Activated T-cell treated with anti-CD3 and anti-CD28 coated beads, Interleukin-2, amount 50 U/mL, for 48 hours (primary cell): Measurements from ENCODE around the gene MYH3.

Source experiments
- DNase-seq, 2 experiments: peaks; one replicate each; pipeline ENCODE4 v3.0.0-alpha.2; 2020

Gene MYH3

DNA sequence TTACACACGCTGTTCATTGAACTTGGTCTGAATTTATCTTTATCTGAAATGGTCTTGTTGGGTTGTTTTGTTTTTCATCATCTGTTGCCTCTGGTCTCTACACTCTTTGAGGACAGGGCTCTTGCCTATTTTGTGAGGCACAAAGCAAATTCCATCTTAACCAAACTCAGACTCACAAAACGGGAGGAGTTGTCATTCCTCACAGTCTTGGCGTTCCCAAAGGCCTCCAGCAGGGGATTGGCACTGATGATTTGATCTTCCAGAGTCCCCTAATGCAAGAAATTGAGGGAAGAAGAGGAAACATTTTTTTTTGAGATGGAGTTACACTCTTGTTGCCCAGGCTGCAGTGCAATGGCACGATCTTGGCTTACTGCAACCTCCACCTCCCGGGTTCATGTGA lies 8.7 kb downstream of the MYH3 start:
- DNase-seq = no peak

DNA sequence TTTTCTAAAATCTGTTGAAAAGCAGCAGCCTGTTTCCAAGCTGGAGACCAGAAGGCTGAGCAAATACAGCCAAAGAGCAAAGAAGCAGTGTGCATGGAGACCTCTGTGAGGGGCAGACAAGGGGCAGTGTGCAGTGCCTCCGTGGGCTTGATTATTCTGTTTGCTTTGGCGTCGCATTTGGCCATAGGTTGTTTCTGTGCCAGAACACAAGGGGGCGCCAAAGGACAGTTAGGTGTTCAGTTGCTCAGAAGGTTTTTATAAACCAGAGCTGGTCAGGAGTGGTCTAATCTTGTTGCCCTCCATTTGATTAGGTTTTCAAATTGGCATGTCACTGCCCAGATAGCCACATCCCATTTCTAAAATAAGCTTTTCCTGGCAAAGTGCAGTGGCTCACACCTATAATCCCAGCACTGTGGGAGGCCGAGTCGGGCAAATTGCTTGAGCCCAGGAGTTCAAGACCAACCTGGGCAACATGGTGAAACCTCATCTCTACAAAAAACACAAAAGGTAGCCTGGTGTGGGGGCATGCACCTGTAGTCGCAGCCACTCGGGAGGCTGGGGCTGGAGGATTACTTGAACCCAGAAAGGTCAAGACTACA lies 10.6 kb downstream of the MYH3 start:
- DNase-seq = peak; percentile 77 to 80

DNA sequence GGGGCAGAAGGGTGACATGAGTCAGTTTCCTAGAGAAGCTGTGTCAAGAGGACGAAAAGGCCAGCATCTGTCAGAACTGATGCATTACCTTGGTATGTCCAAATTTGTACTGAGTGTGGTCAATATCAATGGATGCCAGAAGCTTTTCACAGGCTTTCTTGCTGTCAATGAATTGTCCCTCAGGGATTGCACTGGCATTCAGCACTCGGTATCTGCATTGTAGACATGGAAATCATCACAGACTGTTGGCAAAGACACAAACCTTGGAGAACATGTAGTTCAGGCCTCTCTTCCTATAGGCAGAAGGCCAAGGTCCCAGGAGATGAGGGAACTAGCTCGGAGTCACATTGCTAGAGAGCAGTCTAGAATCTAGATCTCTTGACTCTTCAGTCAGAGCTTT lies 16.6 kb downstream of the MYH3 start:
- no peak for DNase-seq

DNA sequence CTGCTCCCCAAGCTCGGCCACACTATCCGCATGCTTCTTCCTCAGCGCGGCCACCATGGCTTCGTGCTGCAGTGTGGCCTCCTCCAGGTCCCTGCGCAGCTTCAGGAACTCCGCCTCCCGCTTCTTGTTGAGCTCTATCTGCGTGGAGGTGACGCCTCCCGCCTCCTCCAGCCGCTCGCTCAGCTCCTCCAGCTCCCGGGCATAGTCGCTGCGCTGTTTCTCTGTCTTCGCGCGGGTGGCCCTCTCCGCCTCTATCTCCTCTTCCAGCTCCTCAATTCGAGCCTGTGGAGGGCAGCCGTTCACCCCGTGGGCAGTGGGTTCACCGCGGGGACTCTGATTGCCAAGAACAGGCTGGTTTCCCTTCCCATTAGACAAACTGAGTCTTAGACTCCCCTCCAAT lies 19.0 kb downstream of the MYH3 start:
- DNase-seq = no peak

DNA sequence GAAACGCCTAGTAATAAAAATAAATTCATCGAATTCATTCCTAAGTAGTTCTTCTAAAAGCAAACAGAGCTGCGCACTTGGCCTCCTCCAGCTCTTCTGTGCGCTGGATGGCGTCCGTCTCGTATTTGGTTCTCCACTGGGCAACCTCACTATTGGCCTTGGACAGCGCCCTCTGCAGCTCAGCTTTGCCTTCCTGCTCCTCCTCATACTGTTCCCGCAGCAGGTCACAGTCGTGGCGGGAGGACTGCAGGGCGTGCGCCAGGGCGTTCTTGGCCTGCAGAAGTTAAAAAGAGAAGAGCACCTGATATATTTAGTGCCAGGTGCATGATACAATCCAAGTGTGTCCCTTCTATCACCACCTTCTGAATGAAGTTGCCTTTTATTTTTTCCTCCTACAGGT lies 21.8 kb downstream of the MYH3 start:
- no peak for DNase-seq

DNA sequence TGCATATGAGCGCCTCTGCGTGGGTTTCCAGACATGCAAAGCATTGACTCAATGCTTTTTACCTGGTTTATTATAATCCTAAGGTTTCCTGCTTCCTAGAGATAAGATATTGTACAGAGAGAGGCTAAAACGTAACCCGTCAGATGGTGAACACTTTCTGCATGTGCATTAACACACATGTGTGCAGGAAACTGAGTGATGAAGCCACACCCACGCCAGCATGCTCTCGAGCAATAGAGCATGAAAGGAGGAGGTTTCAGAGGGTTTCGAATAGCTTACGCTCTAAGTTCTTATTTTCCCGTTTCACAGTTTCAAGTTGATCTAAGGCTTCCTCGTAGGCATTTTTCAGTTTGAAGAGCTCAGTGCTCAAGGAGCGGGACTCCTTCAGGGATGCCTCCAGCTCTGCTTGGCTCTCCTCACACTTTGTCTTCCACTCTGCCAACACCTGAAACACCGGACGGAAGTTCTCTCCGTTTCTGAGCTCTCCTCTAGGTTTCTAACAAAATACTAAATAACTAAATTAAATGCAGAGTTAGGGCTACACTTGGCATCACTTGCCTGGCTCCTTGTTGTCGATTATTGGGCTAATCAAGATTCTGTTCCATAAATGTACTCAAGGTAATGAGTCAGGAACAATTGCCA lies 23.2 kb downstream of the MYH3 start:
- DNase-seq = no peak

DNA sequence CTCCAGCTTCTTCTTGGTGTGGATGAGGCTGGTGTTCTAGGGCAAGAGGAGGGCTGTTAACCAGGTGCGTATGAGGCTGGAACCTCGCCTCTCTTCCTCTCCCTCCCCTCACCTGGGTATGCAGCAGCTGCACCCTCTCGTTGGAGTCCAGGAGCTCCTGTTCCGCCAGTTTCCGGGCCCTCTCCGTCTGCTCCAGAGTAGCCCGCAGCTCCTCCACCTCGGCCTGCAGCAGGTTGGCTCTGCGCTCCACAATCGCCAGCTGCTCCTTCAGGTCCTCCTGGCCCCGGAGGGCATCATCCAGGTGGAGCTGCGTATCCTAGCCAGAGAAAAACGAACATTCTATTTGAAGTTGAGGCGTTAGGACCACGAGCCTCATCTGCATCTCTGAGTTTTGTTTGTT lies 25.4 kb downstream of the MYH3 start:
- DNase-seq = no peak

DNA sequence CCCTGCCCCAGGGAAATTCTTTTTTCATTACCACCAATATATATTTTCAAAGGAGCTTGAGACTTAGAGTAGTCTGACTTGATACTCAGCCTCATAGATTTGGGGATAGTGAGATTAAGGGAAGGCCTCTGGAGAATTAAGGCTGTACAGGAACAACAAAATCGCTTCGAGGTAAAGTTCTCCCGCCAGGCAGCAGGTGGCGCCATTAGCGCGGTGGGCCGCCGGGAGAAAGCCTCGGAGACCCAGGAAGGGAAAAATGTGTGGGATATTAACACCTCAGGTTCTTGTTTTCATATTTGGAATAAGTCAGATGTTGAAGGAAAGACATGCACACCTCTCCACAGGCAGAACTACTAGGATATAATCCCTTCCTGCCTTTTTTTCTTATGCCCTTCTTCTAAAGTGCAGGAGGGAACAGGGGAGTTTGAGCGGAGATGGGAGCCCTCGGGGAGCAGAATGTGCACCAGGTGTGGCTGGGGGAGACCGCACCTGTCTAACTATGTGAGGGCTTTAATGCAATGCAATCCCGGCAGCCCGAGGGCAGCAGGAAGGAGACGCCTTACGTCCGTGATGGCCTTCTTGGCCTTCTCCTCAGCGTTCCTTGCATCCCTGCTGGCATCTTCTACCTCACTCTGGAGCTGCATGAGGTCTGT lies 25.9 kb downstream of the MYH3 start:
- DNase-seq = peak; percentile 35 to 41

DNA sequence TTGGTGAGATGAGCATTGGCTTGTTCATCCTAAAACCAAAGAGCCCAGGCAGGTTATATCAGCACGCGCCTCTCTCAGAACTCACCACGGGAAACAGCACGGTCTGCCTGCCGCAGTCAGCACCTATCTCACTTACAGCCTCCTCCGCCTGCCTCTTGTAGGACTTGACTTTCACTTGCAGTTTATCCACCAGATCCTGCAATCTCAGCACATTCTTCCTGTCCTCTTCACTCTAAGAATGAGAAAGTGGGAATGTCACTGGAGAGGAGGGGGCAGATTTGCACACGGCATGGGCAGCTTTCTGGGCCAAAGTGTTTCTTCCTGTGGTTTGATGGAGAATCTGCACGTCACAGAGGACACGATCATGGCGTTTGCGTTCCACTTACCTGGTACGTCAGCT lies 27.4 kb downstream of the MYH3 start:
- DNase-seq = no peak

DNA sequence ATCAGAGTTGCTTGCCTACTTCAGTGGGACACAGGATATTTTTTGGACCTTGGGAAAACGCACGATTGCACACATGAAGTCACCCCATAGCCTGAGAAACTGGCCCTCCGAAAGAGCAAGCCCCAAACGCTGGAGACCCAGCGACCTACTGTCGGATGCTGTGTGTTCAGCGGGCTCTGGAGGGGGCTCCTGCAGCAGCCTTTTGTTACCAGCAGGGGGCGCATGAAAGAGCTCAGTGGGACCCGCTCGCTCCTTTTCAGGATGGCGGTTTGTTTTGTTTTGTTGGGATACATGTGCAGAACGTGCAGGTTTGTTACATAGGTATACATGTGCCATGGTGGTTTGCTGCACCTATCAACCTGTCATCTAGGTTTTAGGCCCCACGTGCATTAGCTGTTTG lies 28.4 kb downstream of the MYH3 start:
- peak in 1 of 2 experiments; percentile 32 for DNase-seq

DNA sequence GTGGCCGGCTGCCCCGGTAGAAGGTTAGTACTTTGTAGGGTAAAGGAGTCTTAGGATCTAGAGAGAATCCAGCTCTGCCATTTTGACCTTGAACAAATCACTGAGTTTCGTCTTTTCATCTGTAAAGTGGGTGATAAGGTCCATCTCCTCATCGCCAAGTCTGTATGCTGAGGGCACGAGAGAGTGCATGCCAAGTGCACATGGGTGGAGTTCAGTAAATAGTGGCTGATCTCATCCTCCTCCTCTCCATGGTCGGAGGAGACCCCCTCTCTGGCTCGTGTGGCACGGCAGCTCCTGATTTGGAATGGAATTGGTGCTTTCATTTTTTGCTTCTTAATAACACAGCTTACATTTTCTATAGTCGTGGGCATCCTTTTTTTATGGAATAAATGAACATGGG lies 30.7 kb downstream of the MYH3 start:
- no peak for DNase-seq

DNA sequence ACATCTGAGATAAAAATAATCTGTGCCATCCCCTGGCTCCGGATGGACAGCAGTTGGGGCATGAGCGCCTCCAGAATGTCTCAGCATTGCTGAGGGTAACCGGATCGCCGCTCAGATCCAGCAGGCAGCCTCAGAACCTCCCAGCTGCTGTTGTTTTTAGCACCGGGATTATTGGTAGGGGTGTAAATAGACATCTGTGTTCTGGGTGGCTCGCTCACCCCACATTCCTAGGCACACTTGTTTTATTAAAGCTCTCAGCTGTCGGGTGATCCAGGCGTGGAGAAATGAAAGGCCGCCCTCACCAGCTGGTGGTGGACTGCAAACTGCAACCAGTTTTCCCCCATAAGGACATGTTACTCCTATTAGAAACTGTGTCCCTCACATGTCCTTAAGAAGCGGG lies 32.1 kb downstream of the MYH3 start:
- no peak for DNase-seq

DNA sequence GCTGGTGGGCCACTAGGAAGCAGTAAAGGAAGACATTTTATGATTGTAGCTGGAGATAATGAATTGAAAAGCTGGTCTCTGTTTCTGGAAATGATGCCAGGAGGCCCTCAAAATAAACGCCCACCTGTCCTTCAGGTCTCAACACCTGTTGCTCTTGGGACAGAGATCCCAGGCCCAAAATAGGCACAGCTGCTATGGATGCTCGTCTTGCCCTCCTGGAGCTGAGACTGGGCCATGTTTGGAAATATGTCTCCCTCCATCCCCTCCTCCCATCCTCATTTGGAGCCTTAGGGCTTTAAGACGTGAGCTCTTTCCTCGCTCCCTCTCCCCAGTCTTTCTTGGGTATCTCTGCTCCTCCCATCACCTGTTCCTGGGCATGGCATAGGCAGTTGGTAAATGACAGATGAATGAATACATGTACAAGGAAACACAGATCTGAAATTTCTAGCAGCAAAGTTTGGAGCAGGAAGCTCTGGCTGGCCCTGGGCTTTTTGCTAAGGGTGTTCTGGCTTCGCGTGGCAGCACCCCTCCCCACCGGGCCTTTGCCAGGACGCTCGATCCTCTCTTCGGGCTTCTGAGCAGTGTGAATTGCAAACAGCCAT lies 33.3 kb downstream of the MYH3 start:
- DNase-seq = no peak

DNA sequence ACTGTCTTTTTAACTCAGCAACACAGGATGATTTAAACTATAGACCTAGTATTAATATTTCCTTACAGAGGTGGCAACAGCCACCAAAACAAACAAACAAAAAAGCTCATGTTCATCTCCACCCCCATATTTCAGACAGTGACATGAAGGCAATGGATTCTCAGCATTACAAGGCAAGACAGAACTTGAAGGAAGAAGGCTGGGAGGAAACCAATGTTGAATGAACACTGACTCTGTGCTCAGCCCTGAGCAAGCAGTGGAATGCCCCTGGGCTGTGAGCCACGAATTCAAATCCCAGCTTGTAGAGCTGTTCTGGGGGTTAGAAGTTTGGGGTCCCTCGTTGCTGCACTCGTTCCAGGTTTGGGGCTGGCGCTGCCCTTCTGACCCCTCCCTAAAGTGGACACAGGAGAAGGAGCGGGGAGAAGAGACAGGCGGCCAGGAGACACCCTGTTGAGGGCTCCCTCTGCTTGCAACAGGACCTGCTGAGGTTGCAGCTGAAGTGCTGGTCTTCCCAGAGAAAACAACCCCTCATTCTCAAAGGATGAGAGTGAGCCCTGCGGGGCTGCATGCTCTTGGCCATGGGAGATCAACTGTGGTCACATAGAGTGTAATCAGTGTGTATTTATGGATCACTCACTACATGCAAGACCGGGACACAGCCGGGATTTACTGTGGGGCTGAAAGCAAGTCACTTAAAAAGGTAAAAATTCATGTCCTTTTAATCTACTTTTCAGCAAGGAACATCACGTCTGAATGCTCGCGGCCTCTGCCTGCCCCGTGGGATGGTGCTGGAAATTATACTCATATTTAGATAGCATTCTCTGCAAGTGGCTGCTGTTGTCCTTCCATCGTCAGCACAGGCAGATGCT lies 34.3 kb downstream of the MYH3 start:
- no peak for DNase-seq

DNA sequence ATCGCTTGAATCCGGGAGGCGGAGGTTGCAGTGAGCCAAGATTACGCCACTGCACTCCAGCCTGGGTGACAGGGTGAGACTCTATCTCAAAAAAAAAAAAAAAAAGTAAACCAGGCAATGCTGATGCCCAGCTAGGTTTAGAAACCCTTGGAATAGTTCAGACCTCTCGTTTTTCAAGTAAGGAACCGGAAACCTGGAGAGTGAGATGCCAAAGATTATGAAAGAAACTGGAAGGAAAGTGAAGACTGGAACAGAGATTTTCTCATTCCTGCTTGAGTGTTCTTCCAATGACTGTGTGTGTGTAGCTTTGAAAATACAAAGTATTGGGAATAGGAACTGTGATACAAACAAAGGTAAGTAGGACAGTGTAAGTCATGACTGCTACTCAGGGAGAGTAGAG lies 35.7 kb downstream of the MYH3 start:
- no peak for DNase-seq

DNA sequence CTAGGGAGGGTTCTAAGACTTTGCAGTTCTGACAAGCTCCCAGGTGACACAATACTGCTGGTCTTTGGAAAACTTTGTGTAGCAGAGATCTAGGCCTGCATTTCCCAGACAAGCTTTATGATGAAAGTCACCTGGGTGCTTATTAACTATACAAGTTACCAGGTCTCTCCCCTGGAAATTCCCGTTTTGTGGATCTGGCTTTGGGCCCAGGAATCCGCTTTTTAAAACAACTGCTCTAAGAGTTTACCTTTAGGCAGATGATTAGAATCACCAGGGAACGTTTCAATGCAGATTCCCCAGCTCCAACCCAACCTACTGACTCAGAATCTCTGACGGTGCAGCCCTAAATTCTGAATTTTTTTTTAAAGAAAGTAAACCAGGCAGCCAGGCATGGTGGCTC lies 36.3 kb downstream of the MYH3 start:
- no peak for DNase-seq

DNA sequence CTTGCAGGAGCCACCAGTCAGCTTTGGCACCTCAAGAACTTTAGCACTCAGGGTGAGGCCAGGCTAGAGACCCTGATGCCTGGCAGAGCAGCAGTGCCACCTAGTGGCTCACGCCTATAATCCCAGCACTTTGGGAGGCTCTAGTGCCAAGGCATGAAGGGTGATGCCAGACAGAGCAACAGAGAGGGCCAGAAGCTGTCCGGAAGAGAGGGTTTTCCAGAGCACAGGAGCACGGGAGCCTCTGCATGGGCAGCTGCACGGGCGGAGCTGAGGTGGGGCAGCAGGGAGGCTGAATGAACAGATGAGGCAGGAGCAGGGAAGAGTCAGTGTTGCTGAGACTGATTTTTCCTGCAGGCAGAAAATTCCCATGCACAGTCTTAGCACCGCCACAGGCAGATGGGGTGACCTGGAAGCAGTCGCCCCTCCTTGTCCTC lies 38.9 kb downstream of the MYH3 start:
- DNase-seq = peak; percentile 69 to 76

DNA sequence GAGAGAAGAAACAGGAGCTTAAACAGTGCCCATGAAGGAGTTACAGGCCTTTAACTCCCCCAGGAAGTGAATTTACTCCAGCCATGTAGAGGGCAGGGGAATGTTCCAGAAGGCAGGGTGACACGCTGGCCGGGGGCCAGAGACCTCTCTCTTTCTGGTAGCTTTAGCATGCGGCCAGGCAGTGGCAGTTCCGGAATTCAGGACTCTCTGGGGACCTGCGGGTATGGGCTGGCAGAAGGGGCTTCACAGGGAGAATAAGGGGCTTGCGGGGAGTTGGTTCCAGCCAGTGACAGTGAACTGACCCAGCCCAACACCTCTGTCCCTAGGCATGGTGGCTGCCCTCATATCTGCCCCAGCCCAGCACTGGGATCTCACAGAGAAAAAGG lies 40.0 kb downstream of the MYH3 start:
- DNase-seq = no peak

DNA sequence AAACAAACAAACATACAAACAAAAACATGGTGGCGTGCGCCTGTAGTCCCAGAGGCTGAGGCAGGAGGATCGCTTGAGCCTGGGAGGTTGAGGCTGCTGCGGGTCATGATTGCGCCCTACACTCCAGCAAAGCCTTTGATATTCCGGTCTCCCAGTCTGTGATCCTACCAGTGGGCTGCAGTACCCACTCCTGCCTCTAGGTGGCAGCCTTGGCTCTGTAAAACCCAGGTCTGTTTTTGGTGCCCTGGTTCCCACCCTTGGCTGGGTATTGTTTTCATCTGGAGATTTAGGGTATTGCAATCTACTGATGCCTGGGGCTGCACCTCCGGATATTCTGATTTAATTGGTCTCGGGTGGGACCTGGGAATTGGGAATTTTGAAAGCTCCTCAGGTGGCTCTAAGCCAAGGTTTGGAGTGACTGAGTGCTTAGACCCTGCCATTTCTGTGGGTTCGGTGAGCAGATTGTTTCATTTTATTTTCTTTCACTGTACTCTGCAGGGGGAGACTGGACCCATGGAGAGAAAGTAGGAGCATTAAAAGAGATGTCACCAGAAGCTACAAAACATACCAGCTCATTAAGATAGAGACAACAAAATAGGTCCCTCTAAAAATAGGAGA lies 40.5 kb downstream of the MYH3 start:
- DNase-seq = peak; percentile 85 to 88

DNA sequence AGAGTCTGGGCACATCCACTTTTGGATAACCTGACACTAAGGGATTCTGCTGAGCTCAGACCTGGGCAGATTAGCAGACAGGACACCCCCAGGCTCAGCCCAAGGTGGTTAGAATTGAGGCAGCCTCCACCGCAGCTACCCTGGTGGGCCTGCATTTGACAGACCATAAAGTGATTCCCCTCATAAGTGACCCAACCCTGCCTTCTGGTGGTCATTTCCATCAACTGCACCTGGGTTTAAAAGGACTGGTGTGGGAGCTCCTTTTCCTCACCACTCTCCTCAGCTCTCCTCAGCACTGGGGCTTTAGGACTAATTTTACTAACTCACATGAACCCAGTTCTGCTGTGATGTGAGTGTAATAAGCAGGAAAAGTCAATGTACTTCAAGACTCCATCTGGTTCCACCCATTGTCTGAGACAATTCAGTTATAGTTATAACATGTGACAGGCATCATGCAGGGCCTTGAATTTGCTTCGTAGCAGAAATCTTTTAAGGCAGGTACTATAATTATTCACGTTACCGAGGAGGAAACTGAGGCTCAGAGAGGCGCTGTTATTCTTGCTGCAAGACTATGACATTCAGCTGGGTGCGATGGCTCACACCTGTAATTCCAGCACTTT lies 42.5 kb downstream of the MYH3 start:
- DNase-seq = peak; percentile 31 to 43

DNA sequence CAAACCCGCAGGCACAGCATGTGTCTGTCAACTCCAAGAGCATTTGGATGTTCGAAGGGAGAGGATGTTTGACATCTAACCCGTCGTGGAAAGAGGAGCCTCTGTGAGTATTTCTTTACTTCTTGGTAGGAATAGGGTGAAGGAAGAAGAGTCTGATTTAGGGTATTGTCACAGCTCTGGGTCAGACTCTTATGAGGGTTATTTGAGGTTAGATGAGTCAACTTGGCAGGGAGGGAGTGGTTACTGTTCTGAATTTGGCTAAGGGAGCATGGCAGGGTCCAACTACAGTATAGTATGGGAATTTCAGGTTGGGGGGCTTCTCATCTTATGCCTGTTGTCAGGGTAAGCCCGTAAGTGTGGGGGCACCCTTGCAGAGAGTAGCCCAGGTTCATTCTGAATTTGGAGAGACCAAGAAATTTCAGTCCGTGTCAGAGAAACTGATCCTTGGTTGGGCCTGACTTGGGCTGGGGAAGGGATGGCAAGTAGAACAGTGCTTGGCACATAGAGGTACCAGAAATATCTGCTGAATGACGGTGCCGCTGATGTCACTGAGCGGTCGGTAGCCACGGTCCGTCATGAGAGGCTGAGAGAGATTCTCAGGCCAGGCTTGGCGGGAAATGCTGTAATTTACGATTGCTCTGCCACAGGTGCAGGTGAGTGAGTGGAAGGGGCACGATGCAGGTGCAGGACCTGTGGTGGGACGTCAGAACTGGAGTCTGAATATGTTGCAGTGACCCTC lies 43.2 kb downstream of the MYH3 start:
- DNase-seq = no peak
